Pancreas (tissue), 10 donors: ENCODE results near the gene IL1RL2. TPM values are rescaled to one million over a fixed set of nuclear protein-coding genes. Genes with fewer than 3 reads are reported as not detected.

ENCODE experiments used
- ATAC-seq, 4 donors: fragments of 200-7000 bp; cut with Tn5 transposase; one replicate each; pipeline versions ENCODE4 v1.8.0 to v1.9.1; 2020; ENCODE audit warnings: mild to moderate bottlenecking in 4 of 4, moderate library complexity in 4 of 4
- DNase-seq, 6 donors: peaks; one replicate each; pipeline ENCODE4 v3.0.0-alpha.2; 2020
- FAIRE-seq: peaks from 2 replicates; lab custom pipeline; 2012; peaks lifted over from hg19 to GRCh38; lab: Jason Lieb, UNC
- H3K27ac ChIP-seq, 4 donors: fragments of 200-600 bp; sonication (generic); 1 replicate in 3 of 4; 2 replicates in 1 of 4; pipeline versions ENCODE4 v1.5.0 to v1.8.0; 2020
- H3K27me3 ChIP-seq, 4 donors: fragments of 200-600 bp; one replicate each; pipeline ENCODE4 v1.8.0; 2021
- H3K36me3 ChIP-seq, 3 donors: fragments of 200-600 bp; sonication (generic) in 1 of 3; one replicate each; pipeline versions ENCODE4 v1.5.0 to v1.8.0; 2020 to 2021
- H3K4me1 ChIP-seq, 3 donors: fragments of 200-600 bp; one replicate each; pipeline ENCODE4 v1.8.0; 2021
- H3K4me3 ChIP-seq, 4 donors: fragments of 200-600 bp; sonication (generic) in 2 of 4; one replicate each; pipeline versions ENCODE4 v1.5.0 to v1.8.0; 2020 to 2021
- H3K9me3 ChIP-seq, 4 donors: fragments of 200-600 bp; one replicate each; pipeline ENCODE4 v1.8.0; 2021
- CTCF ChIP-seq, 4 donors: fragments of 200-600 bp; sonication (generic) in 3 of 4; IDR thresholded peaks; one replicate each; pipeline versions ENCODE4 v1.5.0 to v1.8.0; 2021; ENCODE audit warnings: antibody characterized with exemption in 4 of 4
- WGBS, 2 donors: extraction: QIAGEN DNeasy Blood & Tissue Kit; methylation state at CpG; one replicate each; pipeline ENCODE4 v1.1.7; 2013; 5-methylcytosine and 5-hydroxymethylcytosine counted together
- intact Hi-C, 3 donors: fragments of 100-400 bp; cut with DNase I; formaldehyde crosslinking; loops; one replicate each; pipeline versions ENCODE4 v1.11.1 to v1.14.2; 2022
- polyA plus RNA-seq, 2 donors: library from polyadenylated mRNA; stranded (reverse); fragments of 200-250 nt; gene quantifications; one replicate each; pipeline ENCODE4 v1.2.3, GENCODE V29; 2013
- total RNA-seq, 6 donors: library from RNA; stranded (reverse); fragmentation: NEBNext Ultra II Directional in 4 of 6; extraction: Animal tissue kit (Norgen Biotek cat#: 25700) in 4 of 6; gene quantifications; one replicate each; pipeline versions ENCODE4 v1.2.1 to v1.2.4, GENCODE V29; 2021 to 2023
- donor health status: healthy with polysubstance abuse.
- donor health status: DM: no; HTN: no; CAD: no; lungs with moderate emphysema.
- donor health status: DM: no; HTN: no; CAD: no.
- donor health status: control.
- donor health status: control.
- donor health status: Bipolar disorder and iron deficiency.
- donor health status: DM: yes; HTN: yes; CAD: no.
- donor health status: DM: no; HTN: no; CAD: no.
- donor health status: DM: no; HTN: no; CAD: no.
- donor health status: DM: yes; HTN: yes; CAD: no.

Gene IL1RL2
- total and polyA plus RNA-seq, 8 donors, result 0.12 to 1.2 (median 0.34) TPM

GRCh38 chr2:102286041-102286440, 99.2 kb downstream of the IL1RL2 start:
- no peak for TF ChIP-seq CTCF (IDR thresholded peaks at IDR 0.05)
- WGBS, 2 donors, result 56 to 59% methylated on average over 3 of the region's 3 CpGs
- peaks cover 0 to 5% (median 0%) of the 10 kb centered on the region in 4 donors for H3K9me3 ChIP-seq
- no peak overlapping the region for H3K4me3 ChIP-seq
- no peak for ATAC-seq
- FAIRE-seq, result no peak
- H3K27me3 ChIP-seq, result no peaks in the 10 kb centered on the region
- H3K27ac ChIP-seq, result no peak overlapping the region
- intact Hi-C loops, result no loop called here
- no peaks in the 10 kb centered on the region for H3K4me1 ChIP-seq
- no peak for DNase-seq
- no peaks in the 10 kb centered on the region for H3K36me3 ChIP-seq

GRCh38 chr2:102289129-102289528, 102.3 kb downstream of the IL1RL2 start:
- DNase-seq, result no peak
- no peak overlapping the region for H3K4me3 ChIP-seq
- no peak for TF ChIP-seq CTCF (IDR thresholded peaks at IDR 0.05)
- no peak for ATAC-seq
- H3K27me3 ChIP-seq, result no peaks in the 10 kb centered on the region
- H3K36me3 ChIP-seq, result no peaks in the 10 kb centered on the region
- H3K9me3 ChIP-seq, result peaks cover 0 to 5% (median 0%) of the 10 kb centered on the region in 4 donors
- WGBS, 2 donors, result 85 to 90% methylated on average over 5 of the region's 5 CpGs
- H3K4me1 ChIP-seq, result no peaks in the 10 kb centered on the region
- no peak for FAIRE-seq
- no peak overlapping the region for H3K27ac ChIP-seq
- intact Hi-C loops, result no loop called here

Other genes starting within 250 kb of the IL1RL2 start
- gene IL1R2, start 195.1 kb upstream of the IL1RL2 start, total RNA-seq, result 1 to 10 TPM in 5 of 6 donors, under 1 TPM in 1; 0.39 to 3.8 (median 1.7) TPM
- gene IL1R2, start 195.1 kb upstream of the IL1RL2 start, polyA plus RNA-seq, result 1 to 10 TPM in 1 of 2 donors, under 1 TPM in 1; 0.70 to 1.9 TPM
- 10 to 100 TPM; 17.1 to 74.5 (median 29.3) TPM for gene IL1R1, start 44.3 kb upstream of the IL1RL2 start, total RNA-seq
- 10 to 100 TPM; 22.1 to 29.1 TPM for gene IL1R1, start 44.3 kb upstream of the IL1RL2 start, polyA plus RNA-seq
- 1 to 10 TPM in 3 of 6 donors, under 1 TPM in 3; 0.28 to 2.5 (median 1.1) TPM for gene IL1RL1, start 124.5 kb downstream of the IL1RL2 start, total RNA-seq
- 1 to 10 TPM in 1 of 2 donors, under 1 TPM in 1; 0.53 to 1.3 TPM for gene IL1RL1, start 124.5 kb downstream of the IL1RL2 start, polyA plus RNA-seq
- gene IL18R1, start 168.8 kb downstream of the IL1RL2 start, total RNA-seq, result 1 to 10 TPM in 3 of 6 donors, under 1 TPM in 3; 0.51 to 1.6 (median 0.90) TPM
- gene IL18R1, start 168.8 kb downstream of the IL1RL2 start, polyA plus RNA-seq, result 1 to 10 TPM in 1 of 2 donors, under 1 TPM in 1; 0.68 to 1.3 TPM
- under 1 TPM; 0.14 to 0.61 (median 0.24) TPM for gene IL18RAP, start 236.1 kb downstream of the IL1RL2 start, total RNA-seq
- under 1 TPM; 0.11 to 0.52 TPM for gene IL18RAP, start 236.1 kb downstream of the IL1RL2 start, polyA plus RNA-seq